Measurements from ENCODE around the gene CYLD.

The CYLD gene

GRCh38 chr16:50696575-50697420 is 45.1 kb upstream of the CYLD start:
- DNase-seq (ENCODE audit: low read depth) = peak; percentile 82
- H3K4me3 ChIP-seq (ENCODE audit: low read depth, low read length) = no peak overlapping the region
- TF ChIP-seq CTCF (conservative IDR thresholded peaks at IDR 0.05; ENCODE audit: low read depth, low read length) = no peak

- no peak for TF ChIP-seq CTCF (conservative IDR thresholded peaks at IDR 0.05; ENCODE audit: low read depth, low read length)
- no peak overlapping the region for H3K4me3 ChIP-seq (ENCODE audit: low read depth, low read length)
- DNase-seq (ENCODE audit: low read depth) = no peak
Measured at GRCh38 chr16:50697421-50697715, 44.5 kb upstream of the CYLD start.

GRCh38 chr16:50697881-50698767 is 43.8 kb upstream of the CYLD start:
- no peak for TF ChIP-seq CTCF (conservative IDR thresholded peaks at IDR 0.05; ENCODE audit: low read depth, low read length)
- peak; percentile 66 for DNase-seq (ENCODE audit: low read depth)
- peak overlapping the region; percentile 48 for H3K4me3 ChIP-seq (ENCODE audit: low read depth, low read length)

GRCh38 chr16:50699326-50700159 is 42.3 kb upstream of the CYLD start:
- peak; percentile 59 for DNase-seq (ENCODE audit: low read depth)
- TF ChIP-seq CTCF (conservative IDR thresholded peaks at IDR 0.05; ENCODE audit: low read depth, low read length) = no peak
- no peak overlapping the region for H3K4me3 ChIP-seq (ENCODE audit: low read depth, low read length)

GRCh38 chr16:50702725-50703124 is 39.2 kb upstream of the CYLD start:
- TF ChIP-seq CTCF (conservative IDR thresholded peaks at IDR 0.05; ENCODE audit: low read depth, low read length) = no peak
- DNase-seq (ENCODE audit: low read depth) = no peak

GRCh38 chr16:50704245-50704644 is 37.6 kb upstream of the CYLD start:
- no peak overlapping the region for H3K4me3 ChIP-seq (ENCODE audit: low read depth, low read length)
- no peak for DNase-seq (ENCODE audit: low read depth)
- no peak for TF ChIP-seq CTCF (conservative IDR thresholded peaks at IDR 0.05; ENCODE audit: low read depth, low read length)

More at GRCh38 chr16:50702725-50703124, 39.2 kb upstream of the CYLD start:
- no peak overlapping the region for H3K4me3 ChIP-seq (ENCODE audit: low read depth, low read length)
